SHP77 treated with DMSO at 0.1 percent for 48 hours (cell line): ENCODE results near the gene DPF3.

ENCODE experiments used
- DNase-seq: peaks from one replicate; lab custom pipeline; 2025; lab: John Stamatoyannopoulos, UW

Gene DPF3

DNA sequence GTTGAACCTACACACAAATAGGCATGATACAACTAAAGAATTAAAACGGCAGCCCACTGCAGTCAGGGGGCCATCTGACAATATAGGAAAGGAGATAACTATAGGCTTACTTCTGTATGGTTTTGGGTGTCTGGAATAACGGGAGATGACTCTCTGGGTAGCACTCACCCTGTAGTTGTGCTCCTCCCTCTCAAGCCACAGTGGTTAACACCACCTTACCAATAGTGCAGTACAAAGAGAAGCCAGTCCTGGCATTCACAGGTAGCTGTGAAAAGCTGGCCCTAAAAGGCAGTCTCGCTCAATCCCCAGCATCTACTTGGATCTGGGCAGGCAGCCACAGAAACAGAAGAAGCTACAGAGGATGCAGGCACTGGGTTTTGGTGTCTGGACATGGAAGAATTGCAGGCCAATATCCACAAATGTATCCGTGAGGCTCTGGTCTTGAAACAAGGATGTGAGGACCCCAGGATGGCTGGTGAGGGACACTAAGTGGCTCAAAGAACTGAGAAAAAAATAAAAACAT lies 93.0 kb downstream of the DPF3 start:
- DNase-seq, result no peak

GRCh38 chr14:72800296-72800695 lies 93.6 kb downstream of the DPF3 start:
- DNase-seq, result no peak

DNA sequence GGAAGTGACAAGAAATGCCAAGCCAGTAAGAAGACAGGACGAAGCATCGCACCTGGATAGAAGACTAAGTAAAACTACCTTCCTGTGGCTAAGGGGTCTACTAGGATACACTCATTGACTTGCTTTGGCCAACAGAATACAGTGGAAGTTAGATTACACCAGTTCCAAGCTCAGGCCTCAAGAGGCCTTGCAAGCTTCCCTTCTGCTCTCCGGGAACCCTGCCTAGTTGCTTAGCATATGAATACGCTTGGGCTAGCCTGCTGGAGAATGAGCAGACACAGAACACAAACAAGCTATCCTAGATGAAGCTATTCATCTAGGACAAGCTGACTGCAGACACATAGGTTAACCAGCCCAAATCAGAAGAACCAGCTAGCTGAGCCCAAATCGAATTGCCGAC lies 97.0 kb downstream of the DPF3 start:
- DNase-seq, result no peak

- no peak for DNase-seq
Observed at GRCh38 chr14:72793156-72793939, 100.6 kb downstream of the DPF3 start.

- no peak for DNase-seq
Observed at GRCh38 chr14:72792051-72792788, 101.7 kb downstream of the DPF3 start.

- no peak for DNase-seq
Observed at GRCh38 chr14:72790887-72791566, 102.9 kb downstream of the DPF3 start.

DNA sequence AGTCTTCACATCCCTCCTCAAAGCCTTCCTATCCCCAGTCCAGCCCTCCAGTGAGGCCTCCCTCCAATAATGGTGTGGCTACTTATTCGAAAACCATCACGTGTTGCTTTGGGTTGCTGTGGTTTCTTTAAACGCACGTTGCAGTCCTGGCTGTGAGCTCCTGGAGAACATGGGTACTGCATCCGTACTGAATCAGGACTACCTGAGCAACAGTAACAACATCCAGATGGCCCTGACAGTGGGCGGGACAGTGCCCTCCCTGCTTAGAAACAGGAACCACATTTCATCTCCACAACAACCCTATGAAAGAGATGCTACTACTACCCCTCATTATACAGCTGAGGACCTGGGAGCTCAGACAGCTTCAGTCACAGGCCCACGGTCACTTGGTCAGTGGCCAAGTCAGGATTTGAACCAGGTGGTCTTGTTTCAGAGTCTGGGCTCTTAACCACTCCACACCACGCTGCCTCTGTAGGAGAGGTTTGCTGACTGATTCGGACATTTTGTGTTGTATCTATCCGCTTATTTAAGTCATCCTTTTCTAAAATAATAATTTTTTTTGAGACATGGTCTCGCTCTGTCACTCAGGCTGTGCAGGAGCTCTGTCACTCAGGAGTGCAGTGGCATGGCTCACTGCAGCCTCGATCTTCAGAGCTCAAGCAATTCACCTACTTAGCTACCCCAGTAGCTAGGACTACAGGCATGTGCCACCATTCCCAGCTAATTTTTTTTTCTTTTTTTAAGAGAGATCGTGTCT lies 104.8 kb downstream of the DPF3 start:
- DNase-seq, result no peak

DNA sequence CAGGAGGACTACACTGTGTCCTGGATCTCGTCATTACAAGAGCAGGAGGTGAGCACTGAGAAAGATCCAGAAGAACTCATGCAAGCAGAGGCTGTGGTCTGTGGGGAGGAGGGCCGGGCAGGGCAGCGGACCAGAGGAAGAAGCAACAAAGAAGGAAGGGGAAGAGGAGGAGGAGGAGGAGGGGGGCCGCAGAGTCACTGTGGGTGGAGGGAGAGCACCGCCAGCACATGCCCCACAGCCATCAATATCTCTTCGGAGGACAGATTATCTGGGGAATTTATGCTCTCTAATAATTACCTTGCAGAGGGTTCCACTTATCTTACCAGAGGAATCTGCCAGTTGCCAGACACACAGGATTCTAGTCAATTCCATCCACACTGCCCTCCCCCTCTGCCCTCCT lies 105.6 kb downstream of the DPF3 start:
- no peak for DNase-seq

DNA sequence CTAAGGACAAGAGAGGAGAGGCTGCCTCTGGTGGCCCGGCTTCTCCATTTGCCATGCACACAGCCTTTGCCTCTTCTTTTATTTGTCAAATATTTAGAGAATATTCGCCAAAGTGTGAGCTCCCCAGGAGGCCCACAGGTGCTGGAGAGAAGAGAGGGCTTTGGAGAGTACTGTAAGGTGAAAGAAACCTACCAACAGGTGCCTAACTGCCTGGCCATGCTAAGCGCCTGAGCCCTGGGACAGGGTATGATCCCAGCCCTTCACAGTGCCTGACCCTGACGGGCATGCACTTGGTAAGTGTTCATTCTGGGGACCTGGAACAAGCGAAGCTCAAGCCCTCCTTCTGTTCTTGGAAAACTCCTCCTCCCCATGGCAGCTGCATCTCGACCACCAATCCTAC lies 106.1 kb downstream of the DPF3 start:
- no peak for DNase-seq

GRCh38 chr14:72786378-72787350 lies 107.2 kb downstream of the DPF3 start:
- DNase-seq, result no peak

- DNase-seq, result no peak
Observed at GRCh38 chr14:72783741-72784140, 110.2 kb downstream of the DPF3 start.

DNA sequence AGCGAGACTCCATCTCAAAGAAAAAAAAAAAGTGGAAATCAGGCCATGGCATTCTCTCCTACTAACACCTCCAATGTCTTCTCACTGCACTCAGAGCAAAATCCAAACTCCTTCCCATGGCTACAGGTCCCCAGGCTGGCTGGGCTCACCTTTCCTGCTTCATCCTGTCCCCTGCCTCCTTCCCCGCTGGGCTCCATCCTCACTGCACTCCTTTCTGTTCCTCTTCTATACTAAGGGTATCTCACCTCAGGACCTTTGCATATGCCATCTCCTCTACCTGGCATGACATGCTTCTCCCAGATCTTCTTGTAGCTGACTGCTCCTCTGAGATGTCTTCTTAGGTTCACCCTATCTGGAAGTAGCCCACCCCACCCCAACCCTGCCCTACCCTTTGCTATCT lies 111.1 kb downstream of the DPF3 start:
- DNase-seq, result no peak

DNA sequence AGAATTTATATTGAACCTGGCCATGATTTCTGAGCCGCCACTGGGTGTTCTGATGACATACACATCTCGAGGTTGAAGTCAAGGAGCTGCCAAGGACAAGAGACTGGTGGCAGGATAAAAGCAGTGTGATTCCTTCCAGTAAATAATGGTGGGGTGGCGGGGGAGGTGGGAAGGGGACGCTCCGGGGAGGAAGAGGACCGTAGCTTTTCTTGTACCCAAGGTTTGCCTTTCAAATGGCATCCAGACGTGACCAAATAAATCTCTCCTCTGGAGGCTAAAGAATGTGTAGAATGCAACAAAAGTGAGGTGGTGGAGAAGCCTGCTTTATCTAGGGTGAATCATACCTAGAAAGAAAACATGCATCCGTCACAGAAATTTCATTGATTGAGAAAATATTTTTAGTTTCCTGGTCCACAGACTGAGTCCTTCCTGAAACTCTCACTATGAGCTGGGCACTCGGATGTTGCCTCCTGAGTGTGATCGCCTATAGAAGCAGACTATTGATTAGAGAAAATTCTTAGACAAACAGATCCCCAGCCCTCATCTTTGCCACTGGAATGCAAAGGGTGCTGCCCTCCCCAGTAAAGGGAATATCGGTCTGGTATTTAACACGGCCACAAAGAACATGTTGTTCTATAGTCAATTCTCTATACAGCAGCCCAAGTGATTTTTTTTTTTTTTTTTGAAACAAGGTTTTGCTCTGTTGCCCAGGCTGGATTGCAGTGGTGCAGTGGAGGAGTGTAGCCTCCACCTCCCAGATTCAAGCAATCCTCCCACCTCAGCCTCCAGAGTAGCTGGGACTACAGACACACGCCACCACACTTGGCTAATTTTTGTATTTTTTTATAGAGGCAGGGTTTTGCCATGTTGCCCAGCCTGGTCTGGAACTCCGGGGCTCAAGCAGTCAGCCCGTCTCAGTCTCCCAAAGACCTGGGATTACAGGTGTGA lies 112.1 kb downstream of the DPF3 start:
- DNase-seq, result no peak

- no peak for DNase-seq
Observed at GRCh38 chr14:72780751-72781150, 113.2 kb downstream of the DPF3 start.

DNA sequence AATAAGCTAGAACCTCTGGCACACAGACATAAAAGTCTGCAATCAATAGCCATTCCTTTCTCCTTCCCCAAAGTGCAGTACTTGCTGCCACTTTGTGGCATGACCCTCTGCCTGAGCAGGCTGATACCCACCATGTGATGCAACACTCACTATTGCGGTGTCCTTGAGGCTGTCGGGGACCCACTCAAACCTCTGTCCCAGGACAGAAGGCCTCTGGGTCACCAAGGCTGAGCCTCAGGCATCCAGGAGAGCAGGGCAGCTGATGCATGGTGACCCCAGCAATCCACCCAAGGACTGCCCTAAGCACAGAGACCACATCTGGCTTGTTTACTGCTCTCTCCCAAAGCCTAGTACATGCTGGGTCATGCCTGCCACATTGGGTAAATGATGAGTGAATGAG lies 114.2 kb downstream of the DPF3 start:
- no peak for DNase-seq

DNA sequence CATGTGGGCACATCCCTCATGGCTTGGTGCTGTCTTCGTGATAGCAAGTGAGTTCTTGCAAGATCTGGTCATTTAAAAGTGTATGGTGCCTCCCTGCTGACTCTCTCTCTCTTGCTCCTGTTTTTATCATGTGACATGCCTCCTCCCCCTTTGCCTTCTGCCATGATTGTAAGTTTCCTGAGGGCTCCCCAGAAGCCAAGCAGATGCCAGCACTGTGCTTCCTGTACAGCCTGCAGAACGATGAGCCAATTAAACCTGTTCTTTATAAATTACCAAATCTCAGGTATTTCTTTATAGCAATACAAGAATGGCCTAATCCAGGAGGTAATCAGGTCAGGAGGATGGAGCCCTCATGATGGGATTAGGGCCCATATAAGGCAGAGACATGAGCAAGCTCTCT lies 116.3 kb downstream of the DPF3 start:
- DNase-seq, result no peak

DNA sequence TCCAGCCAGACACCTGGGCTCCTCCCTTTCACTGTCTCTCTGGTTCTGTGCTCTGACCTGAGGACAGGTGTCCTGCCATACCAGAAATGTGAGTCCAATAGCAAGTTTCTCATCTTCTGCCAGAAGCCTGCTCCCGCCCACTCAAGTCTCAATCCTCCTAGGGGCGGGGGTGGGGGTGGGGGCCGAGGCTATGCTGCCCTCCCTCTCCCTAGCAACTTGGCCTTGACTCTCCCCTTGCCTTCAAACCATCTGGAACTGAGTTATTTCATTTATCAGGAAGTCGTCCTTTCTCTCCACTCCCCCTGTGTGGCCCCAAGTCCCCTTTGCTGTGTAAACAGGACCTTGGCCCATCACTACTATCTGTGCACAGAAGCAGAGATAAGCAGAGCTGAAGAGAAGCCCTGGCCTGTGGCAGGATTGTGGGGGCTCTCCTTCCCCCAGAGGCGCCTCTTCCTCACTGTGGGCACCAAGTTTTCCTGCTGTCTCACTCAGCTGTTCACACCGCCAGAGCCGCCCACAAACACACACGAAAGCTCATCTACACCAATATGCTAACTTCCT lies 117.1 kb downstream of the DPF3 start:
- DNase-seq, result no peak

GRCh38 chr14:72775923-72776554 lies 117.9 kb downstream of the DPF3 start:
- DNase-seq, result no peak
